K562 (cell line): ENCODE data around the gene TMEM117. TPM values are rescaled to one million over a fixed set of nuclear protein-coding genes. Genes with fewer than 3 reads are reported as not detected.

Source experiments
- ATAC-seq: fragments of 200-7000 bp; cut with Tn5 transposase; 3 replicates; pipeline ENCODE4 v1.9.1; 2020; ENCODE audit warnings: moderate library complexity
- BruUV-seq: library from RNA; stranded (reverse); fragments of 400-500 nt; replicated peaks from 2 replicates; lab custom pipeline; 2021; lab: Mats Ljungman, UMichigan
- CTCF ChIA-PET: fragments of 300-600 bp; formaldehyde crosslinking; extraction: SDS; loops from one replicate; lab custom pipeline; 2021; ENCODE audit warnings: low intra/inter-chr PET ratio; lab: Yijun Ruan, JAX
- POLR2A ChIA-PET: fragments of 300-600, 350-650 bp; sonication (Branson Sonifier 250); formaldehyde crosslinking; extraction: SDS; loops from one replicate; lab custom pipeline; 2021; ENCODE audit warnings: antibody characterized with exemption, inconsistent platforms; lab: Yijun Ruan, JAX
- DNase-seq, 4 experiments: peaks; one replicate each; pipeline versions ENCODE4 v3.0.0 to v3.0.0-alpha.2; 2011 to 2018; ENCODE audit warnings: low spot score in 3 of 4, mixed read lengths in 3 of 4; ENCODE audit errors: extremely low read depth in 1 of 4
- FAIRE-seq: peaks from 2 replicates; lab custom pipeline; 2011; peaks lifted over from hg19 to GRCh38; lab: Jason Lieb, UNC
- H2AFZ ChIP-seq: 2 replicates; pipeline ENCODE4 v1.6.0; 2011; ENCODE audit warnings: low read depth, low read length, control low read depth, inconsistent platforms
- H3K27ac ChIP-seq: fragments of 200-600 bp; 3 replicates; pipeline ENCODE4 v1.8.0; 2011; ENCODE audit warnings: low read depth, mild to moderate bottlenecking, control low read depth, inconsistent platforms, low read length, moderate library complexity, mixed read lengths; ENCODE audit errors: extremely low read depth
- H3K27me3 ChIP-seq, 2 experiments: fragments of 300-600 bp in 1 of 2; 2 replicates in 1 of 2; 3 replicates in 1 of 2; pipeline versions ENCODE4 v1.6.0 to v1.8.0; 2011; ENCODE audit warnings: inconsistent platforms in 2 of 2, low read length in 2 of 2, mild to moderate bottlenecking in 1 of 2, mixed read lengths in 1 of 2, moderate library complexity in 1 of 2; ENCODE audit not compliant: control insufficient read depth in 2 of 2, insufficient read depth in 2 of 2
- H3K36me3 ChIP-seq: fragments of 300-600 bp; 3 replicates; pipeline ENCODE4 v1.8.0; 2011; ENCODE audit warnings: mild to moderate bottlenecking, low read length, inconsistent platforms; ENCODE audit not compliant: control insufficient read depth, insufficient read depth
- H3K4me1 ChIP-seq, 2 experiments: fragments of 200-600 bp in 1 of 2; replicated peaks in 1 of 2; 2 replicates in 1 of 2; 3 replicates in 1 of 2; pipeline versions ENCODE4 v1.5.1 to v1.8.0; 2011; ENCODE audit warnings: inconsistent platforms in 2 of 2, low read length in 2 of 2, mild to moderate bottlenecking in 1 of 2, mixed read lengths in 1 of 2, moderate library complexity in 1 of 2; ENCODE audit not compliant: control insufficient read depth in 2 of 2, insufficient read depth in 2 of 2
- H3K4me2 ChIP-seq: 2 replicates; pipeline ENCODE4 v1.6.1; 2011; ENCODE audit warnings: low read length, control low read depth, inconsistent platforms, mixed read lengths; ENCODE audit not compliant: insufficient read depth
- H3K4me3 ChIP-seq: fragments of 200-600 bp; sonication (generic), shearing (Covaris generic); 2 replicates; pipeline ENCODE4 v1.5.1; 2016; ENCODE audit warnings: control low read depth, inconsistent platforms
- H3K79me2 ChIP-seq: fragments of 200-600 bp; 3 replicates; pipeline ENCODE4 v1.8.0; 2011; ENCODE audit warnings: low read length, inconsistent platforms; ENCODE audit not compliant: control insufficient read depth, insufficient read depth
- H3K9ac ChIP-seq, 2 experiments: 2 replicates each; pipeline versions ENCODE4 v1.6.0 to v1.6.1; 2011; ENCODE audit warnings: low read depth in 2 of 2, low read length in 2 of 2, control low read depth in 1 of 2, inconsistent platforms in 1 of 2, mild to moderate bottlenecking in 1 of 2, mixed read lengths in 1 of 2; ENCODE audit not compliant: insufficient read depth in 1 of 2
- H3K9me1 ChIP-seq: one replicate; pipeline ENCODE4 v1.6.0; 2011; ENCODE audit warnings: inconsistent platforms, mild to moderate bottlenecking, low read length, moderate library complexity; ENCODE audit not compliant: control insufficient read depth, insufficient read depth
- H3K9me3 ChIP-seq: replicated peaks from 2 replicates; pipeline ENCODE4 v1.5.1; 2011; ENCODE audit warnings: low read depth, low read length, inconsistent platforms; ENCODE audit not compliant: control insufficient read depth, insufficient read depth
- H4K20me1 ChIP-seq: replicated peaks from 2 replicates; pipeline ENCODE4 v1.6.1; 2011; ENCODE audit warnings: low read length, inconsistent platforms, mixed read lengths; ENCODE audit not compliant: control insufficient read depth, insufficient read depth
- NFIX ChIP-seq: fragments of 250-450 bp; sonication (Bioruptor Pico); IDR thresholded peaks from 2 replicates; pipeline ENCODE4 v1.4.0; 2020; ENCODE audit warnings: low read depth, mild to moderate bottlenecking, moderate library complexity
- STAT5A ChIP-seq: IDR thresholded peaks from 2 replicates; pipeline ENCODE4 v1.6.1; 2012; ENCODE audit warnings: low read length, inconsistent platforms, borderline replicate concordance
- TGIF2 ChIP-seq: sonication (generic); formaldehyde crosslinking; IDR thresholded peaks from 2 replicates; pipeline ENCODE4 v1.8.1; 2022; ENCODE audit warnings: mild to moderate bottlenecking, missing genetic modification reagents, moderate library complexity
- YY1 ChIP-seq, 3 experiments: IDR thresholded peaks; 2 replicates each; pipeline ENCODE4 v1.6.1; 2011; ENCODE audit warnings: low read length in 2 of 3, mild to moderate bottlenecking in 2 of 3, moderate library complexity in 2 of 3, borderline replicate concordance in 1 of 3, control low read depth in 1 of 3, low read depth in 1 of 3; ENCODE audit not compliant: insufficient read depth in 3 of 3, insufficient replicate concordance in 2 of 3, control insufficient read depth in 1 of 3, insufficient read length in 1 of 3; ENCODE audit errors: extremely low read depth in 1 of 3
- ZNF445 ChIP-seq: fragments of 250-450 bp; sonication (Bioruptor Pico); IDR thresholded peaks from 2 replicates; pipeline ENCODE4 v1.4.0; 2020; ENCODE audit warnings: low read depth, mild to moderate bottlenecking, moderate library complexity
- WGBS: fragments of 100-300 bp; shearing (Covaris generic); methylation state at CpG from one replicate; pipeline ENCODE4 v1.1.6; 2016; ENCODE audit warnings: low coverage, mixed read lengths; ENCODE audit not compliant: insufficient coverage; ENCODE audit errors: missing lambda C conversion rate; 5-methylcytosine and 5-hydroxymethylcytosine counted together
- in situ Hi-C: fragments of 300-500 bp; cut with MboI; formaldehyde crosslinking; loops from 4 replicates; pipeline ENCODE4 v1.15.0; 2018; ENCODE audit warnings: inconsistent platforms, mixed read lengths
- intact Hi-C: fragments of 100-400 bp; cut with micrococcal nuclease; formaldehyde crosslinking; loops from 2 replicates; pipeline ENCODE4 v1.14.2; 2022
- polyA plus RNA-seq, 8 experiments: library from polyadenylated mRNA; depleted of rRNA in 4 of 8; stranded (reverse) in 5 of 8; unstranded in 3 of 8; fragments of >200 nt; fragmentation: Nextera tagmentation in 2 of 8; fragmentation: Illumina TruSeq in 1 of 8; extraction: Ambion mirVana in 2 of 8; extraction: Trizol in 1 of 8; gene quantifications; 2 replicates each; pipeline versions ENCODE4 v1.2.1 to v1.2.3, GENCODE V29; 2011 to 2014; ENCODE audit warnings: inconsistent platforms in 1 of 8, missing spikeins in 1 of 8
- total RNA-seq, 7 experiments: library from RNA; depleted of rRNA in 6 of 7; stranded (reverse); fragments of >200 nt in 6 of 7; fragmentation: Illumina TruSeq in 2 of 7; extraction: Trizol in 2 of 7; gene quantifications; 2 replicates each; pipeline versions ENCODE4 v1.2.1 to v1.2.3, GENCODE V29; 2011 to 2021; ENCODE audit warnings: low replicate concordance in 1 of 7

TMEM117 gene
- total and polyA plus RNA-seq, 9 of the 15 experiments (the other 6 are each of a cell fraction or from before 2014, with no cell fraction given): 0.31 to 2.8 (median 1.0) TPM

DNA sequence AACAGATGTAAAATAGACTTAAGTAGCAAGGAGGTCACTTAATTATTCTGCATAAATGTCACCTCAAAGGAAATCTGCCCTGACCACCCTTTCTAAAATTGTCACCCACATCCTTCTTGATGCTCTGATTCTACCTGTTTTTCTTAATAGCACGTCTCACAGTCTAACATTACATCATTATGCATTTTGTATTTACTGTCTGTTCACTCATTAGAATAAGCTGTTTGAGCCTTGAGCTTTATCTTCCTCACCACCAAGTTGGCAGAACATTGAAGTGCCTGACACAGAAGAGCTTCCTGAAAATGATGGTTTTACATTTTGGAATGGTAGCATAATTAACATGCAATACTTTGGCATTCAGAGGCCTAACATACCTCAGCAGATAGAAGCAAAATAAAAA, 8.8 kb upstream of the TMEM117 start:
- WGBS: 0% methylated on average over 1 of the region's 1 CpG
- Histone ChIP-seq H3K4me3 (no peak overlapping the region), H3K79me2 (no peaks in the 10 kb centered on the region), H3K9me1 (no peaks in the 10 kb centered on the region), H3K27me3 (no peaks in the 10 kb centered on the region; a peak in 2 of 5 replicates), H3K27ac (no peak overlapping the region), H3K36me3 (no peaks in the 10 kb centered on the region), H3K9ac (no peak overlapping the region), H3K4me1 (peaks cover 0 to 3% of the 10 kb centered on the region in 2 experiments; a peak in 1 of 5 replicates), H4K20me1 (no peaks in the 10 kb centered on the region), H3K9me3 (no peaks in the 10 kb centered on the region), H2AFZ (no peak overlapping the region), H3K4me2 (no peak overlapping the region)
- no peak for TF ChIP-seq TGIF2
- no peak for TF ChIP-seq NFIX (CRISPR knock-in tag)
- no peak for TF ChIP-seq ZNF445 (CRISPR knock-in tag)
- TF ChIP-seq STAT5A: no peak
- no peak for TF ChIP-seq YY1 (IDR thresholded peaks at IDR 0.05; ENCODE audit: borderline replicate concordance in 1 of 3, control insufficient read depth in 1 of 3, extremely low read depth in 1 of 3, insufficient read depth in 3 of 3, insufficient read length in 1 of 3, insufficient replicate concordance in 2 of 3, low read depth in 1 of 3, low read length in 2 of 3)
- in situ Hi-C loops: no loop called here
- ChIA-PET CTCF (no interaction called here), POLR2A (interaction anchor here (1.0 kb wide), 1 partner anchor 22 kb away, joined by 4 read pairs; no protein-coding TSS in a partner anchor)
- intact Hi-C loops: no loop called here
- no TSS peak for BruUV-seq
- DNase-seq (no peak), FAIRE-seq (no peak), ATAC-seq (no peak)
